HG03469 (cell line): ENCODE results near the gene RSAD2.
"Not testable (repeated sequence)": the region's sequence is repeated elsewhere in the genome, so short reads cannot be mapped to it uniquely, and the experiment has no call there.

Experiments used
- ATAC-seq: cut with Tn5 transposase; IDR thresholded peaks from one replicate; pipeline ENCODE4 v1.9.1; 2021; ENCODE audit warnings: mild to moderate bottlenecking, moderate library complexity, moderate number of reproducible peaks; ENCODE audit not compliant: unreplicated experiment

Gene RSAD2, protein sequence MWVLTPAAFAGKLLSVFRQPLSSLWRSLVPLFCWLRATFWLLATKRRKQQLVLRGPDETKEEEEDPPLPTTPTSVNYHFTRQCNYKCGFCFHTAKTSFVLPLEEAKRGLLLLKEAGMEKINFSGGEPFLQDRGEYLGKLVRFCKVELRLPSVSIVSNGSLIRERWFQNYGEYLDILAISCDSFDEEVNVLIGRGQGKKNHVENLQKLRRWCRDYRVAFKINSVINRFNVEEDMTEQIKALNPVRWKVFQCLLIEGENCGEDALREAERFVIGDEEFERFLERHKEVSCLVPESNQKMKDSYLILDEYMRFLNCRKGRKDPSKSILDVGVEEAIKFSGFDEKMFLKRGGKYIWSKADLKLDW

DNA sequence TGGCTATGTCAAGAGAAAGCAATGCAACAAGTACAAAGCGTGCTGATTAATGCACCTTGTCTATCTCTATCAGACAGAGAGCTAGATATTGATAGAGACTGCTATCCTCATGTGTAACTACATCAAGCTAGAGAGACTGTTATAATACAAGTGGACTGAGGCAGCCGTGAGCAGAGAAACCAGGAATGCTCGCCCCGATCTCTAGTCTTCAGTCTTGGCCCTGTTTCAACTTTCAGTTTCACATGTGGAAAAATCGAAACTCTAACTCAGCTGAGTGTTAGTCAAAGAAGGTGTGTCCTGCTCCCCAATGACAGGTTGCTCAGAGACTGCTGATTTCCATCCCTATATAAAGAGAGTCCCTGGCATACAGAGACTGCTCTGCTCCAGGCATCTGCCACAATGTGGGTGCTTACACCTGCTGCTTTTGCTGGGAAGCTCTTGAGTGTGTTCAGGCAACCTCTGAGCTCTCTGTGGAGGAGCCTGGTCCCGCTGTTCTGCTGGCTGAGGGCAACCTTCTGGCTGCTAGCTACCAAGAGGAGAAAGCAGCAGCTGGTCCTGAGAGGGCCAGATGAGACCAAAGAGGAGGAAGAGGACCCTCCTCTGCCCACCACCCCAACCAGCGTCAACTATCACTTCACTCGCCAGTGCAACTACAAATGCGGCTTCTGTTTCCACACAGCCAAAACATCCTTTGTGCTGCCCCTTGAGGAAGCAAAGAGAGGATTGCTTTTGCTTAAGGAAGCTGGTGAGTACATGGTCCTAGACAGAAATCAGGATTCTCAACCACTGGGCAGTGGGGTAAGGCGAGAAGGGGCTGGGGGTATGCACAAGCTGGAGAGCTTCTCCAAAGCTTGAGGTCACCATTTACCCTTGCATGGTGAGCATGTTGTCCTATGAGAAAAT is at the start of gene RSAD2:
Gene RSAD2 (plus strand): TSS at position 376 of the 903 bp plus-strand sequence. CDS start 24 bp downstream, at position 400.
- ATAC-seq = peak; percentile 73

DNA sequence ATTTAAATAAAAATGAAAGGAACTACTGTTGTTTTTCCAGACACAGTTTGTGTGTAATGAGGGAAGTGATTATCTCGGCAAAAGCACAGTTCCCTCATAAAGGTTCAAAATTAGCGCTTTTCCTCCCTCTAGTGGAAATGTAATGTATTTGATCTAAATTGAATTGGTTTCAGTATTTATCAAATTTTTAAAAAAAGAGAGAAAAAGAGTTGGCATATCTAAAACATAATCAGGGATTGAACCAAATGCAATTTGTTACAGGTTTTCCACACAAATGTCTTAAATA is 49.3 kb upstream of the RSAD2 start:
- ATAC-seq = no peak

DNA sequence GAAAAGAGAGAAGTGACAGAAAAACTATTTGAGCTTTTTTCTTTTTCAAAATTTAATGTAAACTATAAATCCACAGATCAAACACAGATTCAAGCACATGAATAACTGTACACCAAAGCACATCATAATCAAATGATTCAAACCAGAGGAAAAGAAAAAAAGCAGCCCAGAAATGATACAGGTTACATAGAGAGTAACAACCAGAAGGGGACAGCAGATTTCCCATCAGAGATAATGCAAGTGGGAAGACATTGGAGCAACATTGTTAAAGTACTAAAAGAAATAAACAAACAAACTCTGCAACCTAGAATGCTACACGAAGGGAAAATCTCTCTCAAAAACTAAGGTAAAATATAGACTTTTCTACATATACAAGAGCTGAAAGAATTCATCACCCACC is 46.3 kb upstream of the RSAD2 start:
- no peak for ATAC-seq

DNA sequence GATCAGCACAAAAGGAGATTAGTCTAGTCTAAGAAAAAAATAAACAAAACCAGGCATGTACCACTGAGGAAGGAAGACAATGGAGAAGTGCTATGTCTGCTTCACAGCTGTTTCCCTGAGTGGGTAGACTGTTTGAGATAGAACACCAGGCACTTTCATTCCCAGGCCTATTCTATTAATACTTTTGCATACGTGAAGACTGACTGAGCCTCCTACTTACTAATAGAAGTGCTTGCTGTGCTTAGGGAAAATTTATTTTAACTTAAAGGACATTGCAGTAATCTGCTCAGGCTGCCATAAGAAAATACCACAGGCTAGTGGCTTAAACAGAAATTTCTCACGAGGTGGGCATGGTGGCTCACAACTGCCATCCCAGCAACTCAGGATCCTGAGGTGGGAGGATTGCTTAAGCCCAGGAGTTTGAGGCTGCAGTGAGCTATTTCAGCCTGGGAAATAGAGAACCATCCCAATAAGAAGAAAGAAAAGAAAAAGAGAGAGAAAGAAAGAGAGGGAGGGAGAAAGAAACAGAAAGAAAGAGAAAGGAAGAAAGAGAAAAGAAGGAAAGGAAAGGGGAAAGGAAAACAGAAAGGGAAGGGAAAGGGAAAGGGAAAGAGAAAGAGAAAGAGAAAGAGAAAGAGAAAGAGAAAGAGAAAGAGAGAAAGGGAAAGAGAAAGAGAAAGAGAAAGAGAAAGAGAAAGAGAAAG is 44.8 kb upstream of the RSAD2 start:
- ATAC-seq = no peak

DNA sequence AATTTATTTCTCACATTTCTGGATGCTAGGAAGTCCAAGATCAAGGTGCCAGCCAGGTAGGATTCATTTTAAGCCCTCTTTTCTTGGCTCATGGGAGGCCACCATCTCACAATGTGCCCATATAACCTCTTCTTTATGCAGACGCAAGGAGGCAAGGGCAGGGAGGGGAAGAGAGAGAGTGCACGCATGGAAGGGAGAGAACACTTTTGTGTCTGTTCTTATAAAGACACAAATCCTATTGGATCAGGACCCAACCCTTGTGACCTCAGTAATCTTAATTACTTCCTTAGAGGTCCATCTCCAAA is 44.3 kb upstream of the RSAD2 start:
- ATAC-seq = no peak

DNA sequence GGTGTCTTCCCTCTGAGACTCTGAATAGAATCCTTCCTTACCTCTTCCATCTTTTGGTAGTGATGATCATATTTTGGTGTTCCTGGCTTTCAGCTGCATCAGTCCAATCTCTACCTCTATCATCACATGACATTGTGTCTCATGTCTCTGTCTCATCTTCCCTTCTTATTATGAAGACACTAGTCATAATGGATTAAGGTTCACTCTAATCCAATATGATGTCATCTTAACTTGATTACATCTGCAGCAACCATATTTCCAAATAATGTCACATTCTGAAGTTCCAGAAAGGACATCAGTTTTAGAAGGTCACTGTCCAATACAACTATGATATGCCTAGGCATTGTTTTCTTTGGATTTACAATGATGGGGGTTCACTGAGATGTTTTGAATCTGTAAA is 43.4 kb upstream of the RSAD2 start:
- ATAC-seq = no peak

DNA sequence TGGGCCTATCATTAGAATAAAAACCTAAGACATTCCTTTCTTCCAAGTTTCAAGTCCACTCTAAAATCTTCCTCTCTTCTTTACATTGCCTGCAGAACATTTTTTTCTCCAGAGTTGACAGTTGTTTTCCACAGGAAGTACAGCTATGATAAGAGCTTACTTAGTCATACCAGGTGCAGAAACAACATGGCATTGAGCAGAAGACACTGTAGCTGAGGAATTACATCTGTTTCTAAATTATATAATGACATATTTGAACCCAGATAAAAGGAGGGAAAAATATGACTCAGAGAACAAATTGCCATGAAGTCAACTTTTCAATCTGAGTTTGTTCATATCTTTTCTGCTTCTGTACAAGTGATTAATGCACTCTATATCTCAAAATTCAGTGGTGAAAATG is 42.1 kb upstream of the RSAD2 start:
- ATAC-seq = no peak

DNA sequence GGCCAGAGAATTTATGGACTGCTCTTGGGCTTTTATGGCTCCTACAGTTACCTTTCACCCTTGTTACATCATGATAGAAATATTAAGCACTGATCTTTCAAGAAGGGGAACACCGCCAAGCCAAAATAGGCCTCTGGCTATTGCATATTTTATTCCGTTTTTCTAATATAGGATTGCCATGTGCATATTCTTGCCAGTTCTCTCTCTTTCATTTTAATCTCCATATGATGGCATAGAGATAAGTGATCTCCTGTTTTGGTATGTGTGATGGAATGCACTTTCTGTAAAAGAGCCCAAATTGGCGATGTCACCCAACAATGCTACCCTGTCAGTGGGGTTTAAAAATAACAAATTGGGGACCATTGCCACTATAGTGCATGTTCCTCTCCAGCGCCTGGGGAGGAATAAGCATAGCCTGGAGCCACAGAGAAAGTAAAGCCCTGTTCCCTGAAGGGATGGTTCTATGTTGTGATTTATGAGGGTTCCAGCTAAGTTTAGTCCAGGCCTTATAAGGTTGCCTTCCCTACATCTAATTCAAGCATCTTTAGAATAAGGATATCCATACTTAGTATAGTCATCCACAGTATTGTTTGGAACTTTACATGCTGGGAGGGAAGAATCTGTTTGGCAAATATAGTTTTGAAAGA is 38.8 kb upstream of the RSAD2 start:
- no peak for ATAC-seq

DNA sequence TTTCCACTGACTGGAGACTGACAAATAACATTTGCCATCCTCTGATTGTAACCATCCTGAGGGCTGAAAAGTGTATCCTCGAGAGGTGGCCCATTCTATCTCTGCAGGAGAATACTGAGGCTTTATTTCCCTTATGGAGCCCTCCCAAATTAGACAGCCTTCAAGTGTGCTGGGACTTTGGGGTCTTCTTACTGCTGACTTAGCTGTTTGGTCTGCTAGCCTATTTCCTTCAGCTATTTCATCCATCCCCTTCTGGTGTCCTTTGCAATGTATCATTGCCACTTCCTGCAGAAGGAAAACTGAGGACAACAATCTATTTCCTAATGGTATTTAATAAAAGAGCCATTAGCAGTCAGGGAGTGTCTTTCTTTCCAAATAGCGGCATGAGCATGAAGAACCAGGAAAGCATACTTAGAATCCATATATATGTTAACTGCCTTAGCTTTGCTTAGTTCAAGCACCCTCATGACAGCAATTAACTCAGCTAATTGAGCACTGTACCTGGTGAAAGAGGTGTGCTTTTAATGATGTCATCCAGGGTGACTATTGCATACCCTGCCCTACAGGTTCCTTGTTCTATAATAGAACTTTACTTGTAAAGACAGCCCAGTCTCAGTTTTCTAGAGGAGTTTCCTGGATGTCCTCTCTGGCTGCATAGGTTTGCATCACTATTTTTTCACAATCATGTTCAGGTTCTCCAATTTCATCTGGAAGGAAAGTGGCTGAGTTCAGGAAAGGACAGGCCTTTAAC is 35.9 kb upstream of the RSAD2 start:
- no peak for ATAC-seq

DNA sequence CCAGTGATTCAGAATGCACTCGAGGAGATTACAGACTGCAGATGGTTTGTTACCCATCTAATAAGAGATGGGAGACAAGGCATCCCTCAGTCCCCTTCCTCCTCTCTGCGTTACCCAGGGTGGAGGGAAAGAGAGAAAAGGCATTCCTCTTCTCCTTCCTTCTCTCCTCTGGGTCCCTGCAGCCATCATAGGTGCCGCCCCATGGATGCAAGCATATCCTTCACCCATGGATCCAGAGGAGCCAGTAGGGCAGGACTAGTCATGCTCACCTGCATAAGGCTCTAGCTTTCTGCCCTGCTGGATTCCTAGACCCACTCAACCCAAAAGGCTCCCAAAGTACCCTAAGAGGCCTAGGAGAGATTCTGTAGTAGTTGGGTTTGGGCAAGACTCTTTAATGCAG is 32.3 kb upstream of the RSAD2 start:
- ATAC-seq = no peak

DNA sequence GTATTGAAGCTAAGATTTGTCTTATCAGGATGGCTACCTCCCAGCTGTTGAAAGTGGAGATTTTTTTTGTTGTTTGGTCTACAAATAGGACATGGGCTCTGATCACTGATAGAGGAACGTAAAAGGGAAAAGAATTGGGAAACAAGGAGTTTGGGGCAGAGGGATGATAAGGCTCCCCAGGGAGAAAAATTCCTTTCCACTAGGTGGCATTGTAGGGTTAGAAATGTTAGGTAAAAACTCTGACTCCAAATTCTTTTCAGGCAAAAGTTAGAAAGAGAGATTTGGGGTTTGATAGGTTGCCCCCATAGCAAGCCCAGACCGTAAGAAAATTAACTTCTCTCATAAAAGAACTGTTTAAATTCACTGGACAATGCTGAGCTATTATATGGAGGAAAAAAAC is 31.7 kb upstream of the RSAD2 start:
- ATAC-seq = no peak

DNA sequence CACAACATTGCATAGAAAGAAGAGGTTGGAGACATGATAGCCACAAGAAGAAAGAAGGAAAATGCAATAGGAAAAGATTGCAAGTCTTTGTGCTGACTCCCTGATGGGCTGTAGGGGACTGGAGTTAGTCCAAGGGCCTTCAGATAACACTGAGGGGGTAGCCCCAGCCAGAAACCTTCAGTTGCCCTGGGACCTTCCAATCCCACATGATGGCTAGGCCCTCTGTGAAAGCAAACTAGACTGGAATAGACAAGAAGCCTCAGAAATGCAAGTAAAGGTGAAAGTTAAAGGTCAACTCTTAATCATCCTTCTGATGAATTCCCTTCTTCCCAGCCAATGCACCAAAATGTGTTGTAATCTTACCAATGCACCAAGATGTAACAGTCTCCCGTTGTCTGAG is 31.0 kb upstream of the RSAD2 start:
- ATAC-seq = no peak

DNA sequence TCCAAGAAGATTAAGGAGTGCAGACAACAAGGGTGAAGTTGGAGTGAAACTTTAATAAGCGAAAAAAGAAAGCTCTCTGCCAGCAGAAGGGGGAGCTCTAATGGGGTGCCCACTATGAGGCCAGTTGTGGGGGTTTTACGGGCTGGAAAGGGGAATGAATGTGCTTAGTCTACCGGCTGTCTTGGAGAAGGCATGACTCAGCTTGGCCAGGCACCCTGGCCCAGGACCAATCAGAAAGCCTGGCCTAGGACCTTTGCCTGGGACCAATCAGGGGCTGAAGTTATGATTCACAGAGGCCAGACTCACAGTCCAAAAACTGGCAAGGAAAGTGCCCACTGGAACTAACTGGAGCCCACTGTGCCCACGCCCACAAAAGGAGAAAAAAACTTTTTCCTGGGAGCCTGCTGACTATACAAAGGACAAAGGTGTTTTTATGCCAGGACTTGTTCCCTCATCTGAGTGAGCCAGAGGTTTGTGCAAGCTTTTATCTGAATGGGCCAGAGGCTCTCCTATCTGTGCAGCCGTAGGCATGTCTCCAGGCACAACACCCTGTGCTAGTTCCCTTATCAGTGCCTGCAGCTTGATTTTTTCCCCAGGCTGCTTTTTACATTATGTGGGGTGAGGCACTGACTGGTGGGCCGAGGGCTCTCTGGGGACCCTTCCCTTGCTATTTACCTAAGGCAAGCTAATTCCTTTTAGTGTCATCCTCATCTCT is 30.5 kb upstream of the RSAD2 start:
- ATAC-seq = no peak

DNA sequence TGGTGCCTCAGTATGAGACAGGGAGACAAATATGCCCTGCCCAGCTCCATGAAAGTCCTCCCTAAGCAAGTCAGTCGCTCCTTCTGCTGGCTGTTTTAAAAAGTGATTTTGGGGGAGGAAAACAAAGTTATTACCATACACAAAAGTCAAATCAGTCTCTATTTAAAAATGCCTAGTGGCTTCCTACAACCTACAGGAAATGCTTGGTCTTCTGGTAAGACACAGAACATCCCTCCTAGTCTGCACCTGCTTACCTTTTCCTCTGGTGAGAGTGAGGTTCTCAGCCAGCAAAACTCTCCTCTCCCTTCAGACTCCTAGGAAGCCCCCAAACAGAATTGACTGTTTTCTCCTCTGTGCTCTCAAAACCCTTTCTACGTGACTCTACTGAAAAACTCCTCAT is 25.4 kb upstream of the RSAD2 start:
- ATAC-seq = no peak

DNA sequence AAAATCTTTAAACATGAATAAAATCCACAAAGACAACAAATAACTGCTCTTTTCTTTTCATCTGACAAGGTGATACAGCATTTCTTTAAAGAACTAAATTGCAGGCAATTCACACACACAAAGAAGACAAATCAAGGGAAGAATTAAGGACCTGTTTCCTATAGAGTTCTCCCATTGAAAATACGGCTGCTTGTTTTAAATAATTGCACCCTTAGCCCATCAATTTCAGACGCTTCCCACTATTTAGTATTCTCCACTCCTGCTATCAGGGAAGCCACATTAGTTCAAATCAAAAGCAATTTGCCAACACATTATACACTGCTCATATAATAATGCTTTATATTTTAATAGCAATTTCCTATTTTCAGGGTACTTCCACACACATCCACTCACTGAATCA is 23.2 kb upstream of the RSAD2 start:
- ATAC-seq = no peak

DNA sequence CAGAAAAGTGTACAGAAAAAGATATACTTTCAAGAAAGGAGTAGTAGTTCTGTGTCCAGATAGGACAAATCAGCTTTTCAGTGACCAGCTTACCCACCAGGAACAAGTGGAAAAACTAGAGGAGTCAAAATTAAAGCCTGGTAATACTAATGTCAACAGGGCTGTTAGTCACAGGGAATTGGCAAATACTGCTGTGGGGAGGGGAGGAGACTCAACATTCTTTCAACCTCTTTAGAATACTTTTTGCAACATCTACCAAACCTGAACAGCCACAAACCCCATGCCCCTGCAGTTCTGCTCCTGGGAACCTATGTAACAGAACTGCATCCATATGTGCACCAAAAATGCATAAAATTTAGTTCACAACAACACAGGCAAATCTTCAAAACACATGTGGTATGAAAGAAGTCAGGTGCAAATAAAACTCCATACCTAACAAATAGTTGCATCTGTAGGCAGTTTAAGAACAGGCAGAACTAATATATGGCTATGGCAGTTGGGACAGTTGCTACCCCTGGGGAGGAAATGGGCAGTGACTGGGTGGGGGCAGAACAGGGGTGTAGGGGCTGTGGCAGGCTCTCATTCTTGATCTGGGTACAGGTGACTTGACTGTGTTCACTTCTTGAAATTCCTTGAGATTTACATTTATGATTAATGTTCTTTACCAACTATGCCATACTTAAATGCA is 21.6 kb upstream of the RSAD2 start:
- no peak for ATAC-seq

DNA sequence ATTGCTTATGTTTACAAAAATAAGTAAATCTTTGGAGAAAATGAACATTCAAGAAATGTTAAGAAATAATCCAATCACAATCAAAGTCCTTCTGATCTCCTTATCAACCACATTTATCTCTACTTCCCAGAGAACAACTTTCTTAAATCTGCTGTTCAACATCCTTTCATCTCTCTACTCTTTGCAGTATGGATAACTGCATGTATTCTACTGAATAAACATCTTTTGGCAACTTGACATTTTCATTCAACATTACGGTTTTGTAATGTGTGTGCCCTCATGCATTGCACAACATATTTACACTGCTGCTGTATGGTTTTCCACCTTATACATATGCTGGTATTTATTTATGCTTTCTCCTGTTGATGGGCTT is 21.0 kb upstream of the RSAD2 start:
- no peak for ATAC-seq

DNA sequence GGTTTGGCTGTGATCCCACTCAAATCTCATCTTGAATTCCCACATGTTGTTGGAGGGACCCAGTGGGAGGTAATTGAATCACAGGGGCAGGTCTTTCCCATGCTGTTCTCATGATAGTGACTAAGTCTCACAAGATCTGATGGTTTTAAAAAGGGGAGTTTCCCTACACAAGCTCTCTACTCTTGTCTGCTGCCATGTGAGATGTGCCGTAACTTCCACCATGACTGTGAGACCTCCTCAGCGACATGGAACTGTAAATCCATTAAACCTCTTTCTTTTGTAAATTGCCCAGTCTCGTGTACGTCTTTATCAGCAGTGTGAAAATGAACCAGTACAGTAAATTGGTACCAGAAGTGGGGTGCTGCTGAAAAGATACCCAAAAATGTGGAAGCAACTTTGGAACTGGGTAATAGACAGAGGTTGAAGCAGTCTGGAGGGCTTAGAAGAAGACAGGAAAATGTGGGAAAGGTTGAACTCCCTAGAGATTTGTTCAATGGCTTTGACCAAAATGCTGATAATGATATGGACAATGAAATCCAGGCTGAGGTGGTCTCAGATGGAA is 19.0 kb upstream of the RSAD2 start:
- ATAC-seq = not testable (repeated sequence)

DNA sequence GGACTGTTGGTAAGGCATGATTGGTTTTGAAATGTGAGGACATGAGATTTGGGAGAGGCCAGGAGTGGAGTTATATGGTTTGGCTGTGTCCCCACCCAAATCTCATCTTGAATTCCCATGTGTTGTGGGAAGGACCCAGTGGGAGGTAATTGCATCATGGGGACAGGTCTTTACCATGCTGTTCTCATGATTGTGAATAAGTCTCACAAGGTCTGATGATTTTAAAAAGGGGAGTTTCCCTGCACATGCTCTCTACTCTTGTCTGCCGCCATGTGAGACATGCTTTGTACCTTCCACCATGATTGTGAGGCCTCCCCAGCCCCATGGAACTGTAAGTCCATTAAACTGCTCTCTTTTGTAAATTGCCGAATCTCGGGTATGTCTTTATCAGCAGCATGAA is 17.3 kb upstream of the RSAD2 start:
- ATAC-seq = no peak
